GM08714 (cell line): ENCODE results near the gene FIBP.
A peak's percentile ranks its signal among the peaks of the same experiment; 100 is the strongest.

ENCODE experiments used
- H3K4me3 ChIP-seq: fragments of 200-500 bp; sonication (Bioruptor generic); 2 replicates; pipeline ENCODE4 v1.5.1; 2014; ENCODE audit warnings: mild to moderate bottlenecking, low read length, inconsistent platforms
- ZNF274 ChIP-seq: IDR thresholded peaks from 2 replicates; pipeline ENCODE4 v1.6.1; 2012; ENCODE audit warnings: mild to moderate bottlenecking, low read depth, low read length

The FIBP gene

DNA sequence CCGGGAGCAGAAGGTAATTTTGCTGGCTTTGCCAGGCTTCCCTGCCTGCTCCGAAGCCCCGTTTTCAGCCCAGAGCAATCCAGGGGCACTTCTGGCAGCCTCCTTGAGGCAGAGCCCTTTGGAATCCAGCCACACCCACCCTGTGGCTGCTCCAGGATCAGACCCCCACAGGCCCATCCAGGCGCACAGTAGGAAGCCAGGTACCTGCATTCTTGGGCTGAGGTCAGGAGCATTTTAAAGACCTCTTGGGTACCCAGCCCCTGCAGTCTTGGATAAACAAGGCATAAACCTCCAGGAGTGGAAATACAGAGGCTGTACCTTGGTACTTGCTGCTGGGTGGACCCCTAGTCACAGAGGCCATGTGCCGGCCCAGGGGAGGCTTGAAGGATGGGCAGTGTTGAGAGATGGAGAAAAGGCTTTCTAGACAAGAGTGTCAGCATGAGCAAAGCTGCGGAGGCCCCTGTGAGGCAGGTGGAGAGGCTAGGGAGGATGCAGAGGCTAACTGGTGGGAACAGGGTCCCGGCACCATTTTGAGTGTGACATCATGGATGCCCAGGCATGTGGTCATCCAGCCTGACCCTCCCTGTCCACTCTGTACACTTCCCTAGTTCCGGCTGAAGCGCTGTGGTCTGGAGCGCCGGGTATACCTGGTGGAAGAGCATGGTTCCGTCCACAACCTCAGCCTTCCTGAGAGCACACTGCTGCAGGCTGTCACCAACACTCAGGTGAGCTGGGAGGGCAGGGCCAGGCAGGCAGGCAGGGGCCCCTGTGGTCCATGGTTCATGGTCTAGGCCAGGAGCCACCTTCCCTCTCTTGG lies 24.2 kb downstream of the FIBP start:
- H3K4me3 ChIP-seq, result no peak overlapping the region
- no peak for TF ChIP-seq ZNF274

DNA sequence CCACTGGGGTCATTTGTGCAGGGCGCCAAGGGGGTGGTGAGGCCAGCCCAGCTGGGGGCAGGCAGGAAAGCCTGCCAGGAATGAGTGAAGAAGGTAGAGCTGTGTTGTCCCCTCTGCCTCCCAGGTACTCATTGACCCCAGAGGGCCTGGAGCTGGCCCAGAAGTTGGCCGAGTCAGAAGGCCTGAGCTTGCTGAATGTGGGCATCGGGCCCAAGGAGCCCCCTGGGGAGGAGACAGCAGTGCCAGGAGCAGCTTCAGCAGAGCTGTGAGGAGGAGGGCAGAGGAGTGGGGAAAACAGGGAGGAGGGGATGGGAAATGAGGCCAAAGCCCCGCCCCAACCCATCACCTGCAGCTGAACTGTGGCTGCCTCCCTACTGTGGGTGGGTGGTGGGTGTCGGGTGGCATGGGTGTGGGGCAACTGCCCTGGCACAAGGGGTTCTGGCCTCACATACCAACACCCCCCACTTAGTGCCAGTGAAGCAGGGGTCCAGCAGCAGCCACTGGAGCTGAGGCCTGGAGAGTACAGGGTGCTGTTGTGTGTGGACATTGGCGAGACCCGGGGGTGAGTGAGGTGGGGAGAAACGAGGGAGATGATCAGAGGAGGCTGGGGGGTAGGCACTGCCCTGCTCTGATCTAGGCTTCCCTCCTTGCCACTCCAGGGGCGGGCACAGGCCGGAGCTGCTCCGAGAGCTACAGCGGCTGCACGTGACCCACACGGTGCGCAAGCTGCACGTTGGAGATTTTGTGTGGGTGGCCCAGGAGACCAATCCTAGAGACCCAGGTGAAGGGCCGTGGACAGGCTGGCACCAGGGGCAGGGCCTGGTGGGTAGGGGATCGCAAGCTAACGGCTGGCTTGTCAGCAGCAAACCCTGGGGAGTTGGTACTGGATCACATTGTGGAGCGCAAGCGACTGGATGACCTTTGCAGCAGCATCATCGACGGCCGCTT lies 25.1 kb downstream of the FIBP start:
- TF ChIP-seq ZNF274, result no peak
- no peak overlapping the region for H3K4me3 ChIP-seq

DNA sequence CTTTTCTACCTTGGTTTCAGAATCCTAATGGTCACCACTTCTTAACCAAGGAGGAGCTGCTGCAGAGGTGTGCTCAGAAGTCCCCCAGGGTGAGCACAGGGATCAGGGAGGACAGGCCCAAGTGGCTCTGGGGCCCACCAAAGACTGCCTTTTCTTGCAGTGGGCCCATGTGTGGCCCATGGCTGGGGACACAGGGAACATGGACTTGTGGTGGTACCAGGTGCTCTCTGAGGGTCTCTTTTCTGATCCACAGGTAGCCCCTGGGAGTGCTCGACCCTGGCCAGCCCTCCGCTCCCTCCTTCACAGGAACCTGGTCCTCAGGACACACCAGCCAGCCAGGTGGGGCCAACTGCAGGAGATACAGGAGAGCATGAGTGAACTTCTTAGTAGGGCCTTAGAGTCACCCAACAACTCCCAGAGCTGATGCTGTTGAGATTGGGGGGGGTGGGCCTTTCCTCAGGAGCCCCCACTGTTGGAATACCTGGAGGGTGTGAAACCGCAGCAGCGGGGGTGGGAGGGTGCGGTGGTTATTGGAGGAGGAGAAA lies 26.0 kb downstream of the FIBP start:
- no peak for TF ChIP-seq ZNF274
- H3K4me3 ChIP-seq, result no peak overlapping the region; the same call in 1 of the 2 replicates

DNA sequence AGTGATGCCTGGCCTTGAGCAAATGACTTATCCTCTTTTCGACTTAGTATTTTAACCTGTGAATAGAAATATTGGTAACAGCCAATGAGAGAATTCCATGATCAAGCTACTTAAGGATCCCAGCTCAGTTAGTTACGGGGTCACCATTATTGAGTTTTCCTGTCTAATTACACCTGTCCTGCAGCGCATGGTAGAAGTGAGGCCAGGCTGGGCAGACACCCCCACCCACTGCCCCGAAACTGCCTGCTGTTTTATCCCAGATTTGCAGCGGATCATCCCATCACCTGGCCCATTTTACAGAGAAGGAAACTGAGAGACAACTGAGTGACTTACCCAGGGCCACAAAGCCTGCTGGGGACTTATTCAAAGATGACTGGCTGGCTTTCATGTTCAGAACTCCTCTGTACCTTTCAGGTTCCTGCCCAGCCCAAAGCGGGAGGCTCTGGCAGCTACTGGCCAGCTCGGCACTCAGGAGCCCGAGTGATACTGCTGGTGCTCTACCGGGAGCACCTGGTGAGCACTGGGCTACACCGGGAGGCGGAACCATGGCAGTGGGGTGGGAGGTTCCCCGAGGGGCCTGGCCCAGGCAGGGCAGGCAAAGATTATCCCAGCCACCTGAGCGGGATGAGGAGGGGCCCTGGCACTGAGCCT lies 26.6 kb downstream of the FIBP start:
- TF ChIP-seq ZNF274, result no peak
- peak overlapping the region; percentile 82 for H3K4me3 ChIP-seq

DNA sequence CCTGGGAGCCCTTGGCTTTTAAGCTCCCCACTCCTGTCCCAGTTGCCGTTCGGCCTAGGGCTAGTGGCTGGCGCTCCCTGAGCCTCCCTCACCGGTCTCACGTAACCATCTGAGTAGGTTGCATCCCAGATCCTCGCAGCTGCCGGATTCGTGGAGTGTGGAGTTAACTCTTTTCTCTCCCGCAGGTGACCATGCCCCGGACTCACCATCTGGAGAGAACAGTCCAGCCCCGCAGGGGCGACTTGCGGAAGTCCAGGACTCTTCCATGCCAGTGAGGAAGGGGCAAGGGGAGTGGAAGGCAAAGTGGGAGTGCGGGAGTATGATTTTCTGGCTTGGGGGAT lies 27.1 kb downstream of the FIBP start:
- H3K4me3 ChIP-seq, result peak overlapping the region; percentile 82
- TF ChIP-seq ZNF274, result no peak

DNA sequence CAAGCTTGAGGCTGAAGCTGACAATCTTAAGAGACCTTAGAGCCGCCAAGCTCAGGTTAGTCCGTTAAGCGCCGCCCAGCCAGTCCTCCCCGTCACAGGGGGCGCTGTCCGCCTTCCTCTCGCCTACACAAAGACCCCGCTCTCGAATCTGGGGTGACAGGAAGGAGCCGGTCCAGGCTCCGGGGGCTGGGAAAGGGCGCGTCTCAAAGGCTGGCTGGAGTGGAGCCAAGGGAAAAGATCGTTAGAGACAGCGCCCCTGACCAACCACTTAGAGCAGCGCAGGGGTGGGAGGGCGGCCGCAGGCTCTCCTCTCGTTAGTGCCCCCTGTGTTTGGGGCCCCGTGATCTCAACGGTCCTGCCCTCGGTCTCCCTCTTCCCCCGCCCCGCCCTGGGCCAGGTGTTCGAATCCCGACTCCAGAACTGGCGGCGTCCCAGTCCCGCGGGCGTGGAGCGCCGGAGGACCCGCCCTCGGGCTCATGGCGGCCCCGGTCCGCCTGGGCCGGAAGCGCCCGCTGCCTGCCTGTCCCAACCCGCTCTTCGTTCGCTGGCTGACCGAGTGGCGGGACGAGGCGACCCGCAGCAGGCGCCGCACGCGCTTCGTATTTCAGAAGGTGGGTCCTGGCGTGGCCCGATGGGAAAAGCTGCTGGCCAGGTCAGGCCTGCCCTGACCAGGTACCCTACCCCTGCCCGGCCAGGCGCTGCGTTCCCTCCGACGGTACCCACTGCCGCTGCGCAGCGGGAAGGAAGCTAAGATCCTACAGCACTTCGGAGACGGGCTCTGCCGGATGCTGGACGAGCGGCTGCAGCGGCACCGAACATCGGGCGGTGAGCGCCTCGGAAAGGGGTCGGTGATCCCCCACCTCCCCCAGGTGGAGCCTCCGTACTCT lies 27.8 kb downstream of the FIBP start, which contains the start of gene MUS81:
Gene MUS81, plus strand, starts transcription at position 156 of the 887 bp plus-strand sequence. Its CDS starts 321 bp downstream, at position 477.
- H3K4me3 ChIP-seq, result peak within 1 kb of the TSS; percentile 82
- TF ChIP-seq ZNF274, result no peak

DNA sequence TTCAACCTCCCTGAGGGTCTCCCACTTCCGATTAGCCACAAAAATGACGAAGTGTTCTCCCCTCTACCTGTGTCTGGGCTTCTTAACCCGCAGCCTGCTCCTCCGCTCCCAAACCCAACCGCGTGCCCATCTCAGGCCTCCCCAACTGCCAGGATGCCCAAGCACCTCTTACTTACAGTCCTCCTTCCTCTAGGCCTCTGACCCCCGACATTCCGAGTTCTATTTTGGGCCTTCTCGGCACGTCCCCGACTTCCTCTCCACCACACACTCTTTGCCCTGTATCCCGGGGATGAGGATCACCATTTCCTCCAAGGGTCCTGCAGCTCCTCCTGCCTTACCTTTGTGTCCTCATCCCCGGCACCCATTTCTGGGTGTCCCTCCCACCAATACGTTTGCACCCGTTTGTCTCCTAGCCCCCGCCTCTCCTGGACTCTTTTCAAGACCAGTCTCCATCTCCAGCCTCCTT lies 28.4 kb downstream of the FIBP start:
- peak overlapping the region; percentile 82; the same call in 1 of the 2 replicates for H3K4me3 ChIP-seq
- no peak for TF ChIP-seq ZNF274

DNA sequence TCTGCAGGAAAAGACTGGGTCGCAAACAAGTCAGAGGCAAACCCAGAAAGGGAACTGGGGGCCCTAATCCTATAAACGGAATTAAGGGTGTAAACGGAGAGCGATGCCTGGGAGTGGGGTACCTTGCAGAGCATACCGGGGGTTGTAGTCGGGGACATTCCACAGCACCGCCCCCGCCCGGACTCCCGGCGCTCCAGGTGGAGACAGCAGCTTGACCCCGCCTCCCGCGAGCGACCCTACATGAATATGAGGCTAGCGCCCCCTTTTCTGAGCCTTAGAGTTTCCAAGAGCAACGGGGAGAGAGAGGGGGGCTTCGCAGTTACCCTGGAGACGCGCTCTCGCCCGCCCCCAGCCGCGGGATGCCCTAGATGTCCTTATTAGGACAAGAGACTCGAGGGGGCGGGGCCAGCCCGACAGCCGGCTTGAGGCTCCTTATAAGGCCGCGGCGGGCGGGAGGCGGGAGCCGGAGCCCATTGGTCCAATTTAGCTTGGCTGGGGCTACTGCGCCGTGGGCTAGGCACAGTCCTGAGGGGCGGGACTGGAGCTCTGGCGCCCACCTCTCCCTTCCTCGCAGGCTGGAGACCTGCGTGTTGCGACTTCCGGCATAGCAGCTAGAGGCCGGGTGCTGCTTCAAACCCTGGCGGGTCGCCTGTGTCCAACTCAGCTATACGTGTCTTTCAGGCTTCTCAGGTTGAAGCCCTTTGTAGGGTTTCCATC lies 29.0 kb downstream of the FIBP start:
- peak overlapping the region; percentile 82 for H3K4me3 ChIP-seq

DNA sequence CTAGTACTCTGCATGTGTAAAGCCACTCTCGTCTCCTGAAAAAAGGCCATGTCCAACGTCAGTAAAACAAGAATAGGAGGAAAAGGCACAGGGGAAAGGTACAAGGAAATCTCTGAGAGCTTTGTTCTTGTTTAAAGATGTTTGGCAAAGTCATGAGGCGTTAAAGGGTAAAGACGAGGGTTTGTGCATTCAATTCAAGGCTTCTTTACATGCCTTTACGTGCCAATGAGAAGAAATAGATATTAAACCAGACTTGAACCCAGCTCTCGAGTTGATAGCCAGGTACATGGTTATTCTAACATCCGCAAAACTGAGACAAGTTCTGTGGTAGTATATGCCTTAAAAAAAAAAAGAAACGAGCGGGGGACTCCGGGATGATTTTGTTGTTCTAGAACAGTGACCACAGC lies 29.6 kb downstream of the FIBP start:
- TF ChIP-seq ZNF274, result no peak
- H3K4me3 ChIP-seq, result peak overlapping the region; percentile 71

More for the DNA sequence above, 29.0 kb downstream of the FIBP start:
- TF ChIP-seq ZNF274, result no peak

DNA sequence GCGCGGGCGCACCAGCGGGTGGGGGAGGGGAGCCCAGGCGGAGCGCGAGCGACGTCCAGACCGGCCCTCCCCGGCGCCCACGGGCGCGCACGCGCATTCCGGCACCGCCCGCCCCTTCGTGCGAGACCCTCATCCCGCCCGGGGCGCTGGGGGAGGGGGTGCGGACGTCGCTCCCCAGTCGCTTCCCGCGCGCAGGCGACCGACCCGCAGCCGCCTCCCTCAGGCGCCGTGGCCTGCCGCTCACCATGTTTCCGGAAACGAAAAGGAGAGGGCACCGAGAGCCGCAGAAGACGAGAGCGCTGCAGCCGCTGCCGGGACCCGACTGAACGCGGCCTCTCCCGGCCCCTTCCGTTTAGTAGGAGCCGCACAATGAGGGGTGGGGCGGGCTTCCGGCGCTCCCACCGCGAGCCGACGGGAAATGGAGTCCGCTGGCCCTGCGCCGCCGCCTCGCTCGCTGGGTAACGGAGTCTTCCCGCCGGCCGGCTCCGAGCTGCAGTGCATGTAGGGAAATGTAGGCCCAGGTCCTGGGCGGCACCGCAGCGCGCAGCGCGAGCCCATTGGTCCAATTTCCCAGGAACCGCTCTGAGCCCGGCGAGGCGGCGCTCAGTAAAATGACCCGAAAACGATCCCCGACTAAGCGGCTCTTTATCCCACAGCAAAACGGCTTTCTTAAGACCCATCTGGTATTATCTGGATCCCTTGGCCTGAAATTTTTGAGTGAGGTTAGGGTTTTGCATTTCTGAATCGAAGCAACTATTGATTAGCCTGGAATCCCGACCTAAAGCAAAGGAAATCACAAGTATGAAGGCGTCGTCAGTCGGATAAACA lies 30.2 kb downstream of the FIBP start, which contains the start of gene CFL1:
Gene CFL1, minus strand, starts transcription at position 328 of the 828 bp plus-strand sequence. Its CDS starts 81 bp downstream, at position 247.
- peak within 1 kb of the TSS; percentile 86 for H3K4me3 ChIP-seq
- no peak for TF ChIP-seq ZNF274

DNA sequence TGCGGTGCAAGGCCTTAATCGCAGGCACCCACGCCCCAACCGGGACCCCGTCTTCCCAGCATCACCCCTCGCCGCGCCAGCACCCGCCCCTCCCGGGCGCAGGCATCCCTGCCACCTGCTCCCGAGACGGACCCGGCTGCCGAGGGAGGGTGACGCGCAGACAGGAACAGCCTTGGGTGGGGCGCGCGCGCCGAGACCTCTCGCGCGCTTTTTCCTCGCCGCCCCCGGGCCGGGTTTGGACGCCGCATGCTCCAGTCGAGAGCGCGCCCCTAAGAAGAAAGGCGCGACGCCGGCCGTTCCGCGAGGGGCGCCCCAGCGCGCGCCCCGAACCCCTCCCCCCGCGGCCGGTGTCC lies 30.8 kb downstream of the FIBP start:
- no peak for TF ChIP-seq ZNF274

More for the DNA sequence above, 30.8 kb downstream of the FIBP start:
- H3K4me3 ChIP-seq, result peak overlapping the region; percentile 86
